Stimulated activated CD8-positive, alpha-beta memory T cell treated with anti-CD3 and anti-CD28 coated beads, Interleukin-7, amount 100 ng/mL, for 48 hours (primary cell): ENCODE measurements around the gene TTC16.
"Not testable (repeated sequence)": the region's sequence is repeated elsewhere in the genome, so short reads cannot be mapped to it uniquely, and the experiment has no call there.

Source experiments
- DNase-seq, 2 donors: peaks; one replicate each; pipeline ENCODE4 v3.0.0-alpha.2; 2020; ENCODE audit warnings: low read depth in 1 of 2; ENCODE audit errors: extremely low read depth in 1 of 2

Gene TTC16

DNA sequence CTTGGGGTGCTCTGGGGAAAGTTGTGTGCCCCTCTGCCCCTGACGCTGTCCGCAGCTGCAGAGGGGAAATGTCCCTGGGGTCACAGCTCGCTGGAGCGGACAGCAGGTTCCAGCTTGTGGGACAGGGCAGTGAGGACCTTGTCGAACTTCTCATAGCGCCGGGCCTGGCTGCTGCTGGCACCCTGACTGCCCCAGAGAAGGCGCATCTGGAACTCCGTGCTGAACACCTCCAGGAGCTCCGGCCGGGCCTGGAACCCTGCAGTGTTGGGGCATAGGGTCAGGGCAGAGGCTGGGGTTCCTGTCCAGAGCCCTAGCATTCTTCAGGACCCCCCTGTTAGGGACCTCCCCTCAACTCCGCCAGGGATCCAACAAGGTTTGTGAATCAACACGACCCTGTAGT lies 22.8 kb downstream of the TTC16 start:
- DNase-seq, result no peak

DNA sequence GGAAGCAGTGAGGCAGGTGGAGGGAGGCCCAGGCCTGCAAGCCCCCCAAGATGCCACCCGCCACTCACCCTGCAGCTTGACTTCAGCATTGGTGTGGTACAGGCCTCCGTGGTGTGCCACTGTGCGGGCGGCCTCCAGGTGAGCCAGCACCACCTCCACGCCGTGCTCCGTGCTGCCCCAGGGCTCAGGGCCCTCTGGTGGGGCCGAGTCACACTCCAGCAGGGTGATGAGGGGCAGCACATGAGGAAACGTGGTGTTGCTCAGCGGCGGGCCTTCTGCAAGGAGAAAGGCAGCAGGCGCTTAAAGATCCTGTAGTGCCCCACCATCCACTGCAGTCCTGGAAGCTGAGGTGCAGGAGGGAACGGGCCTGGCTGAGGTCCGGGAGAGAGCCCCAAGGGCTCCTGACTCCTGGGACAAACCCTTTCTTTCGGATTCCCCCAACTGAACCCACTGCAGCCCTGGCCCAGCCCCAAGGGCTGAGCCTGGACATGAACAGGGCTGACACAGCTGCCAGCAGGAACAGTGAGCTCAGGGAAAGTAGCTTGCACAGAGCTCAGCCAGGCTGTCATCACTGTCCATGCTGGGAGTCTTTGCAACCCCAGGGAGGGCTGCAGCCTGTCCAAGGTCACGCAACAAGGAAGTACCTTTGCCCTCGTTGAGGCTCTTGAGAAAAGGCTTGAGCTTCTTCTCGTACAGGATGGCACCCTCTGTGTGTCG lies 23.9 kb downstream of the TTC16 start:
- DNase-seq, result no peak

DNA sequence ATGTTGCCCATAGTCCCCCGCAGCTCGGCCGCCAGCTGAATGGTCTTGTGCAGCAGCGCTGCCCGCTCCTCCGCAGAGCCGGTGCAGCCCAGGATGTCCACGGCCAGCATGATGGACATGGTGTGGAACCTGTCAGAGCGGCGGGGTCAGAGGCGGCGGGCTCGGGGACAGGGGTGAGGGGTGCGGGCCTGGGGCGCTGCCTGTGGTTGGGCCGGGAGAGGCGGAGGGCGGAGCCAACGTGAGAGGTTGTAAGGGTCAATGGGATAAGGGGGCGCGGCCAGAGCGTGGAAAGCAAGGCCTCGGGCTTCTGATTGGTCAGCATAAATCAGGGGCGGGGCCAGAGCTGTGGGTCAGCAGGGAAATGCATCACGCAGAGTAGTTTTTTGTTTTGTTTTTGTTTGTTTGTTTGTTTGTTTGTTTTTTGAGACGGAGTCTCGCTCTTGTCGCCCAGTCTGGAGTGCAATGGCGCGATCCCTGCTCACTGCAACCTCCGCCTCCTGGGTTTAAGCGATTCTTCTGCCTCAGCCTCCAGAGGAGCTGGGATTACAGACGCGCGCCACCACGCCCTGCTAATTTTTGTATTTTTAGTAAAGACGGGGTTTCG lies 26.1 kb downstream of the TTC16 start:
- no peak for DNase-seq

DNA sequence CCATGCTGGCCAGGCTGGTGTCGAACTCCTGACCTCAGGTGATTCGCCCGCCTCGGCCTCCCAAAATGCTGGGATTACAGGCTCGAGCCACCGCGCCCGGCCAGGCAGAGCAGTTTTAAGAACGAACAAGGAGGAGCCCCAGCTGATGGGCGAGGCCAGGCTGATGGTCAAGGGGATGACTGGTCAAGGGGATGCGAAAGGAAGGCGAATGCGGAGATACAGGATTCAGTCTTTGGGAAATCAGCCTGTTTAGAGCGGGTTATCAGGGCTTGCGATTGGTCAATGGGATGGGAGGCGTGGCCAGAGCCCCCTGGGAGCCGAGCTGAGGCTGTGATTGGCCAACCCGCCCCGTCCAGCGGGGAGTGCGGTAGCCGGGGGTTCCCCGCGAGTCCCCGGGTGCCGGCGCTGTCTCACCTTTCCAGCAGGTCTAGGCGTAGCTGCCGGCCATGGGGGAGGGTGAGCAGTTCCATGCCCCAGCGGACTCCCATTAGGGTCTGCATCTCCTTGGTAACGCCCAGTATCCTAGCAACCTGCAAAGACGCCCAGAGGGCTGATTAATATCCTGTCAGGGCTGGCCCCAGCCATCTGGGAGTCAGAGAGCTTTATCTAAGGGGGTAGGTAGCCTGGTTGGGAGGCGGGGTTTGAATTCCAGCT lies 26.7 kb downstream of the TTC16 start:
- DNase-seq, result no peak

DNA sequence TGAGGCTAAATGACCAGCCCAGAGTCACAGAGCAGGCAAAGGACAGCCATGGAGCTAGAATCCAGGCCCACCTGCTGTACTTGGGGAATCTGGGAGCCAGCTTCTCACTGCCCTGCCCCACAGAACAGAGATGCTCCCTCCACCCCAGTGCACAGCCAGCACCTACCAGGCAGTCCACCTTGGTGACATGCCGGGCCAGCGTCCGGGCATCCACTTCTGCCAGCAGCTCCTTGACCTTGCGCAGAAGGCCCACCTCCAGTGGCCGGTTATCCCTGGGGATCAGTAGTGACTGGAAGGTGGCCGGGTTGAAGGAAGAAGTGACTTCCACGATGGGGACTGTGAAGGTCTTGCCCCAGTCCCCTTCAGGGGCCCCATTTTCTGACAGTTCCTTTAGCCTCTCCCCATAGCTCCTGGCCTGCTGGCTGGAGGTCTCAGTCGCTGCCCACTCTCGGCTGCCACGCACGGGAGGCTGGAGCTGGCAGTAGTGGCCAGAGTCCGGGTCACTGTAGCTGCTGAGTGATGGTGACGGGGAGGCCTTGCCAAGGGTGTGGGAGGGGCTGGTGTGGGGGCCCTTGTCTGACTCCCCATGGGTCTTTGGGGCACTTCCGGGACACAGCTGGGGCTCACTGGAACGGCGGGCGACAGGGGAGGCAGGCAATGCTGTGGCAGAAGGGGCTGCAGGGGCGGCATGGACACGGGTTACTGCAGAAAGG lies 28.7 kb downstream of the TTC16 start:
- DNase-seq, result no peak

DNA sequence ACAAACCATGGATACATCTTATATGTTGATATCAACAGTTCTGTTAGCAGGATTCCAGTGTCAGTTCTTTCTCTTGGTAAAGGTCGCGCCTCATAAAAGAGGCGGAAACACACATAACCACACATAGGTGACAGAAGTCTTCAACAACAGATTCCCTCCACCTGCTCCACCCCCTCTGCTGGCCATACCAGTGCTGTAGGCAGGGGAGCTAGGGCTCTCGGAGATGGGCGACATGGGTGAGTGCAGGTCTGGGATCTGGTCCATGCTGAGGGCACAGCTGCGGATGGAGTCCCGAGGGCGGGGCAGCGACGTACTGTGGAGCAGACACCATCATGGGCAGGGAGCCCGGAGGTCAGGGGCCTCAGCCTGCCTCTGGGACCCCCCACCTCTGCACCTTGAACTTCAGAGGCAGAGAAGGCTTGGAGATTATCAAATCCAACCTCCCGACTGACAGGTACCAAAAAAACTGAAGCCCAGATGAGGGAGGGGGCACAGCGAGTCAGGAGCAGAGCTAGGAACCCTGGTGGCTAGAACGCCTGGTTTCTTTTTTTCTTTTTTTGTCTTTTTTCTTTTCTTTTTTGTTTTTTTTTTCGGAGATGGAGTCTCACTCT lies 31.2 kb downstream of the TTC16 start:
- no peak for DNase-seq

DNA sequence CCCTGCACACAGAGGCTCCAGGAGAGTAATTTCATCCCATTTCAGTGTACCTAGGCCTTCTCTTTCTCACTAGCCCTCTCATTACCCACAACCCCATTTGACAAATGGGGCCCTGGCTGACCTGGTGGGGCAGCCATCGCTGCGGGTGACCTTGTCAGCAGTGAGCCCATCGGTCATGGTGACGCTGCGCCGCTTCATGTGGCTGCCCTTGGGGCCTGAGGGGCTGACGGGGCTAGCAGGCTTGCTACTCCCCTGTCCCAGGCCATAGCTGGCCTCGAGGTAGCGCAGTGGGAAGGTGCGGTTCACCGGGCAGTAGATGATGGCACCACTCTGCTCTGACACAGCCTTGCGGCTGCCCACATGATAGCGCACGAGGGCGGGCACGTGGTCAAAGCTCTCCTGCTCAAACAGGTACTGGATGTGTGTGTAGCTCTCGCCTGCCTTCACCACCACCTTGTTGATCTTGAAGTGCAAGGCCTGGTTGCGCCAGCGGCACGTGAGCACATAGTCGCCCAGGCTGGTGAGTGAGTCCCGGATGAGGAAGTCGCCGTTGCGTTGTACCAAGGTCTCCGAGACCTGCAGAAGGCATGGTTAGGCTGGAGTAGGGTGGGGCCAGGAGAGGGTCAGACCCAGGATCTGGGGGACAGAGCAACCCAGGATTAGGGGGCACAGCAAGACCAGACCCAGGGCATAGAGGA lies 33.4 kb downstream of the TTC16 start:
- DNase-seq, result no peak

DNA sequence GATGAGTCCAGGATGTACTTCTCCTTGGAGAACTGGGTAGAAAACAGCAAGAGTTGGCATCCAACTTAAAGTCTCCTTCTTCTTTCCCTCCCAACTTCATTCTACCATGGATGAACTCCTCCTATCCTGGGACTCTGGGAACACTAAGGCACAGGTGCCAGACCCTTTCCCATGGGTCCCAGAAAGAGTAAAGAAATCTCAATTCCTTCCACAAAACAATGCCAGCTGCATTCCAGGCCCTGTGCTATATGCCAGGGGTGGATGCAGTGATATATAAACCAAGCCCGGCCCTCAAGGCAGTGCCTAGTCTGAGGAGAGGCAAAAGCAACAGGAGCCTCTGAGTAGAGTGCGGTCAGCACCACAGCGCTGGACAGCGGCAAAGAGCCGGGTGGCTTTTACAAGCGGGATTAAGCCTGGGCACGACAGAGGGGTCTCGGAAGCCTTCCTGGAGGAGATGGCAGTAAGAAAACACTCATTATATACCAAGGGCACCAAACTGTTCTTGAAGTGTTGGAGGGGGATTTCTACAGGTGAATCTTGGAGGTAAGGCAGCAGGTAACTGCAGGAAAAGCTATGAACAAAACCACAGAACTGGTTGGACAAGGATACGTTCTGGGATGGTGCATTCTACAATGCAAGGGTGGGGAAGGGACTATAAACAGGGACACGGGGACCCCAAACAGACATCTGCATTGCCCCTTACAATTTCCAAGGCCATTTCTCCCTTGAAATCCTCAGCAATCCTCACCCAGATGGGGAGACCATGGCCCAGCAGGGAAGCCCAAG lies 35.6 kb downstream of the TTC16 start:
- no peak for DNase-seq

DNA sequence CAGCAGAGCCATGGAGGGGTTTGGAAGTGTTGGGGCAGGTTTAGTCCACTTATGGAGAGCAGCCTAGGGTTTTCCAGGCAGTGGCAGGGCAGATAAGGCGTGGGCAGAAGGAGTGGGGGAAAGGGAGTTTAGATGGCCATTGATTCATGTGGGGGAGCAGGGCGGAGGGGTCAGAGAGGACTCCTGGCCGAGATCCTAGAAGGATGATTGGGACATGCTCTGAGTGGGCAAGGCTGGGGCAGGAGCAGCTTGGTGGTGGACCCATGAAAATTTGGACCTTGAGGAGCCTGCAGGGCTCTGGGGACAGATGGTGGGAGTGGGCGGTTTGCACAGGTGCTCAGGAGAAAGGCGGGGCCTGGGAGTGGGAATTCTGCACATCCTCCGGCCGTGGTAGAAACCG lies 37.3 kb downstream of the TTC16 start:
- no peak for DNase-seq

DNA sequence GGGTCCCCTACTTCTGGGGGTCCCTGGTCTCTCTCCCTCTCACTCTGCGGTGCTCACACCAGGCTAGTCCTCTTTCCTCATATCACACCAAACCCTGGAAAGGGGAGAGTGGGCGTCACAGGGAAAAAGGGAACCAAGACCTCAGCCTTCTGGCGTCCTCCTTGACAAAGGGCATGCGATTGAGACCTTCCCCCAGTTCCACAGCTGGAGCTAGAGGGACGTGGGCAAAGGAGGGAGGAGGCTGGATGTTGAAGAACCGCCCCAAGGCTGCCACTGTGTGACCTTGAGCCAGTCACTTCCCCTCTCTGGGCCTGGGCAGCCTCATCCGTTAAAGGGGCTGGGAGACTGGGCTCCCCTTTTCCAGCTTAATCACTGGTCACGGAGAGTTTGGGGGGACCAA lies 37.7 kb downstream of the TTC16 start:
- no peak for DNase-seq

DNA sequence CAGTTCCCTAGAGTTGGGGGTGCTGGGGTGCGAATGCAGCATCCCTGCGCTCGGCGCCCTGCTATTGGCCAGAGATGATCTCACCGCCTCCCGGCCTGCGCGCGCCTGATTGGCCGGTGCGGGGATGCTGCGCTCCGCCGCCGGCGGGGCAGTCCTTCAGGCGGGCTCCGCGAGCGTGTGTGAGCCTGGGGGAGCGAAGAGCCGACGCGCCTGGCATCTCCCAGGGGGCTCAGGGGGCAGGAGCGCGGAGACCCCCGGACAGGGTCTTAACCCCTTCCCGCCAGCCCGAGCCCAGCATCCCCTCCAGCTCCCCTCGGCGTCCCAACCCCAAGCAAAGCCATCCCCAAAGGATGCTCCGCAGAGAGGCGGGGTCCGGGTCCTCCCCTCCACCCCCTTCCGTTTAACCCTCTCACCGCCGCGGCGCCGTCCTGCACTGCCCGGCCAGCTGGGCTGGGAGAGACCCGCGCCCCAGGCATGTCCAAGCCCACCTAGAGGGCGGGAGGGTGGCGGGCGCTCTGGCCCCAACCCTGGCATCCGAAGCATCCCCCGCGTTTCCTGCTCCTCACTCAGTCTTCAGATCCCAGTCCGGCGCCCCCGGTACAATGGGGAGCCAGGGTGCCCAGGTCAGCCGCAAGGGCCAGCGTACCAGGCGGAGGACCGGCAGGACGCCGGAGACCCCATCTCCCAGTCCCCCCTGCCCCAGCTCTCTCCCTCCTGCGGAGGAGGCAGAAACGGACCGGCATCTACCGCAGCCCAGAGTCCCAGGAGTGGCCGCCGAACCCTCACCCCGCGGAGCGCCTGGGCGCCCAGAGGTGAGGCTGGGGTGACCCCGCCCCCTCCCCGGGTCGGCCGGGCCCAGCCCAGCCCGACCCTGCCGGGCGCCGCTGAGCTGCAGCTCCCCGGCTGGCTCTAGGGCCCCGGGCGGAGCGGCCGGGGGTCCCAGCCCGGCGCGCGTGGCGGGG lies 38.5 kb downstream of the TTC16 start:
- DNase-seq, result no peak

DNA sequence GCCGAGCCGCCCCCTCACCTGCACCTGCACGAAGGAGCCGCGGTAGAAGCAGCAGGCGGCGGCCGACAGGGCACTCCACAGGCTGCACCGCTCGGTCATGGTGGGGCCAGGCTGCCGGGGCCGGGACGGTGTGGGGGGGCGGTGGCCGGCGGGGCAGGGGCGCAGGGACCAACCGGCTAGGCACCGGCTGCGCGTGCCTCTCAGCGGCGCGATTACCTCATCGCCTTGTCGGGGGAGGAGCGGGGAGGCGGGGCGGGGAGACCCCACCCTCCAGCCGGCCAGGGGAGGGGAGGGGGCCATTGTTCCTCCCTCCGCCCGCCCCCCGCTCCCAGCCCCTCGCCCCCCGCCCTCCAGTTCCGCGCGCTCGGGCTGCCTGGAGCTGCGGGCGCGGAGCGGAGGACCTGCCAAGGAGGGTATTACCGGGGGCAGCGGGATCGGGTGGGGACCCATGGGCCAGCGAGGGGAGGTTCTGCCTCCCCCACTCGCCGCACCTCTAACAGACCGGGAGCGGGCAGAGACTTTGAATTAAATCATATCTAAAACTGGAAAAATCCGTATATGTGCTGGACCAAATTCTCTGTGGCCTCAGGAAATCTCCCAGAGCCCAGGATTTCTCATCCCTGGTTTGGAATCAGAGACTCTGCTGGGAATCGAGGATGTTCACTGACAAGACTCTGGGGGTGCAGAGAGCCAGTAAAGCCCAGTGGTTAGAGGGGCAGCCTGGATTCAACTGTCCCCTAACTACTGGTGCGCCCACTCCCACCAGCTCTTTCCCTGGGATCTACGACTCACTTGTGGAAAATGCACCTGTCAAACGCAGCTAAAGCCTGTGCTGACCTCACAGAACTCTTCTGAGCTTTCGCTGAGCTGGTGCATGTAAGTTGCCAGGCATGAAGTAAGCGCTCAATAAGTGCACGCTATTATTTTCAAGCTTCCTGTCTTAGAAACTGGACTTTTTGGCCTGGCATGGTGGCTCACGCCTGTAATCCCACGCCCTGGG lies 39.5 kb downstream of the TTC16 start:
- DNase-seq, result no peak

DNA sequence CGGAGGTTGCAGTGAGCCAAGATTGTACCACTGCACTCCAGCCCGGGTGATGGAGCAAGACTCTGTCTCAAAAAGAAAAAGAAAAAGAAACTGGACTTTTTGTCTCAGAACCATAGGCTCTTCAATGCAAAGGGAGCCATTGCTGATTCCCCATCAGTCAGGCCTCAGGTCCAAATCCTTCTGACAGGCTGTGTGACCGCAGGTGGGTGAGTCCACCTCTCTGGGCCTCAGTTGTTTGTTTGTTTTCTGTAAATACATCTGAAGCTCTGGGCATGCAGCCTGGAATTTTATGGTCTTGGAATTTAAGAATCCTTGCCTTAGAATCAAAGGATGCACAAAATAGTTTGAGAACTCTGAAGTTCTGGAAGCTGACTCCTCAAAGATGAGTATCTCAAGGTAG lies 40.4 kb downstream of the TTC16 start:
- DNase-seq, result no peak

DNA sequence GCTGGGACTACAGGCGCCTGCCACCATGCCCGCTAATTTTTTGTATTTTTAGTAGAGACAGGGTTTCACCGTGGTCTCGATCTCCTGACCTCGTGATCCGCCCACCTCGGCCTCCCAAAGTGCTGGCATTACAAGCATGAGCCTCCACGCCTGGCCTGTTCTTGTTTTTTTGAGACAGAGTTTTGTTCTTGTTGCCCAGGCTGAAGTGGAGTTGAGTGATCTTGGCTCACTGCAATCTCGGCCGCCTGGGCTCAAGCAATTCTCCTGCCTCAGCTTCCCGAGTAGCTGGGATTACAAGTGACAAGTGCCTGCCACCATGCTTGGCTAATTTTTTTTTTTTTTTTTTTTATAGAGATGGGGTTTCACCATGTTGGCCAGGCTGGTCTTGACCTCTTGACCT lies 40.9 kb downstream of the TTC16 start:
- not testable (repeated sequence) for DNase-seq

DNA sequence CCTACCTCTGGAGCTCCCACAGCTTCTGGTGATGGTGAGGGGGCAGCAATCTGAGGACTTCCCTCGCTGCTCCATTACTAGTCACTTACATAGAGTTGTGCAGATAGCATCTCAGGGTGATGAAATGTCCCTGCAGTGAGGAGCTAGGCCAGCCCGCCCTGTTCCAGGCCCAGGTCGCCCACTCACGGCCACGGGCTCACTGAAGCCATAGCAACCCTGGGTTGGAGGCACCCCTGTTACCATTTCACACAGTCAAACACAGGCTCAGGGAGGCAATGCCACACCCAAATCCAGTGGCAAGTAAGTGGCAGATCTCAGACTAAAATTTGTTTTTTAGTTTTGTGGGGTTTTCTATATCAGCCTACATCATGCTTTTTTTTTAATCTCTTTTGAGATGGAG lies 43.0 kb downstream of the TTC16 start:
- DNase-seq, result no peak

DNA sequence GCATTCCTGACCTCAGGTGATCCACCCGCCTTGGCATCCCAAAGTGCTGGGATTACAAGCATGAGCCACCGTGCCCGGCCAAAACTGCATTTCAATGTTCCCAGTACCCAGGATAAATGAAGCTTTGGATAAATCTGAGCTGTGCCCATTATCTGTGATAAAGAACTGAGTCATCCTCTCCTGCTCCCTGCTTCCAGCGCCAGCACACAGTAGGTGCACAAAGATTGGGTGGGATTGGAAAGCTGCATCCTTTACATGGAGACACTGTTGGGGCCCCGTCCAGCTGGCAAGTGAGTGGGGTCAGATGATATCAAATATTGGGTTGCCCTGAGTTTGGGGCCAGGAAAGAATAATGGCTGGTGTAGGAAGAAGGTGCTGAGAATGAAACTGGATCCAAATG lies 45.2 kb downstream of the TTC16 start:
- DNase-seq, result no peak

DNA sequence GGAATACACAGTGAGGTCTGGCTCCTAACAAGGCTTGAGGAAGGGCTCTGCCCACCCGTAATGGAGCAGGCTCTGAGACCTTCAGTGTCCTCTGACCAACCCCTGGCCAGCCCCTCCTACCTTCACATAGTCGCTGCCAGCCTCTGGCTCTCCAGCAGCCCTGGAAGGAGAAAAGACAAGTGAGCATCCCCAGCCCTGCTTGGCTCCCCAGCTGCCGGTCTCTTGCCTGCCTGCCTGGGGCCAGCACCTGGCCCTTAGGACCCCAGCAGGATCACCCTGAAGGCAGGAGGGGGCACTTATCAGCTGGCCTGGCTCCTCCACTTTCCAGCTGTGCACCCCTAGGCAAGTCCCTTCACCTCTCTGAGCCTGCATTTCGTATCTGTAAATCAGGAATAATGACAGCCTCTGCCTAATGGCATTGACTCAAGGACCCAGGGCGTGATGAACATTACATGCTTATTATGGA lies 45.6 kb downstream of the TTC16 start:
- DNase-seq, result no peak
